GM12878 (cell line): ENCODE measurements around the gene TMCO6. TPM values are rescaled to one million over a fixed set of nuclear protein-coding genes. Genes with fewer than 3 reads are reported as not detected.
"Not testable (repeated sequence)": the region's sequence is repeated elsewhere in the genome, so short reads cannot be mapped to it uniquely, and the experiment has no call there.

Experiments used
- ATAC-seq: fragments of 200-7000 bp; cut with Tn5 transposase; 3 replicates; pipeline ENCODE4 v1.9.1; 2020; ENCODE audit warnings: mild to moderate bottlenecking, moderate library complexity
- BruUV-seq: library from RNA; stranded (reverse); fragments of 400-500 nt; replicated peaks from 2 replicates; lab custom pipeline; 2021; lab: Mats Ljungman, UMichigan
- CTCF ChIA-PET: fragments of 300-600 bp; sonication (Branson Sonifier 250); formaldehyde crosslinking; extraction: SDS; loops from one replicate; lab custom pipeline; 2021; ENCODE audit warnings: inconsistent platforms; lab: Yijun Ruan, JAX
- POLR2A ChIA-PET: fragments of 350-600 bp; formaldehyde crosslinking; extraction: SDS; loops from one replicate; lab custom pipeline; 2021; ENCODE audit warnings: inconsistent platforms; lab: Charles Lee
- RAD21 ChIA-PET: fragments of 300-600 bp; sonication (Branson Sonifier 250); formaldehyde crosslinking; loops from one replicate; lab custom pipeline; 2023; ENCODE audit warnings: antibody characterized with exemption; ENCODE audit not compliant: unreplicated experiment; lab: Charles Lee
- SMC1A ChIA-PET: fragments of 300-600 bp; sonication (Branson Sonifier 250); formaldehyde crosslinking; loops from one replicate; lab custom pipeline; 2023; ENCODE audit not compliant: unreplicated experiment, uncharacterized antibody; lab: Charles Lee
- DNase-seq: peaks from one replicate; pipeline ENCODE4 v3.0.0-alpha.2; 2011; ENCODE audit warnings: low read depth, low spot score
- FAIRE-seq: peaks from 3 replicates; lab custom pipeline; 2011; peaks lifted over from hg19 to GRCh38; lab: Jason Lieb, UNC
- H2AFZ ChIP-seq: 2 replicates; pipeline ENCODE4 v1.6.0; 2011; ENCODE audit warnings: low read depth, low read length, control low read depth; ENCODE audit not compliant: control insufficient read depth
- H3K27ac ChIP-seq: 2 replicates; pipeline ENCODE4 v1.5.1; 2011; ENCODE audit warnings: control low read depth; ENCODE audit not compliant: control insufficient read depth, insufficient read depth
- H3K27me3 ChIP-seq, 2 experiments: replicated peaks in 1 of 2; 2 replicates each; pipeline versions ENCODE4 v1.6.0 to v1.6.1; 2011; ENCODE audit warnings: low read length in 1 of 2; ENCODE audit not compliant: control insufficient read depth in 2 of 2, insufficient read depth in 2 of 2
- H3K36me3 ChIP-seq, 2 experiments: 2 replicates each; pipeline ENCODE4 v1.5.1; 2011; ENCODE audit warnings: low read length in 1 of 2; ENCODE audit not compliant: control insufficient read depth in 2 of 2, insufficient read depth in 2 of 2
- H3K4me1 ChIP-seq: 2 replicates; pipeline ENCODE4 v1.6.1; 2011; ENCODE audit warnings: mild to moderate bottlenecking, low read length, moderate library complexity, mixed read lengths; ENCODE audit not compliant: control insufficient read depth, insufficient read depth
- H3K4me2 ChIP-seq: 2 replicates; pipeline ENCODE4 v1.6.0; 2011; ENCODE audit warnings: control low read depth; ENCODE audit not compliant: control insufficient read depth, insufficient read depth
- H3K4me3 ChIP-seq: fragments of 200-600 bp; sonication (generic); 2 replicates; pipeline ENCODE4 v1.5.1; 2016
- H3K79me2 ChIP-seq: 2 replicates; pipeline ENCODE4 v1.6.0; 2011; ENCODE audit warnings: low read length; ENCODE audit not compliant: control insufficient read depth, insufficient read depth
- H3K9ac ChIP-seq: 2 replicates; pipeline ENCODE4 v1.8.0; 2011; ENCODE audit warnings: low read length, control low read depth, mixed read lengths; ENCODE audit not compliant: control insufficient read depth, insufficient read depth
- H3K9me3 ChIP-seq: replicated peaks from 3 replicates; pipeline ENCODE4 v1.5.1; 2011; ENCODE audit warnings: mild to moderate bottlenecking, low read length; ENCODE audit not compliant: control insufficient read depth, insufficient read depth
- H4K20me1 ChIP-seq: 2 replicates; pipeline ENCODE4 v1.6.0; 2011; ENCODE audit not compliant: control insufficient read depth, insufficient read depth
- BMI1 ChIP-seq: fragments of 450-650 bp; IDR thresholded peaks from 2 replicates; pipeline ENCODE4 v1.6.1; 2016; ENCODE audit warnings: mild to moderate bottlenecking, moderate library complexity, borderline replicate concordance
- CHD1 ChIP-seq: IDR thresholded peaks from 2 replicates; pipeline ENCODE4 v1.6.1; 2012; ENCODE audit warnings: low read depth, low read length, improper control_type of control experiment
- CREB1 ChIP-seq: IDR thresholded peaks from 2 replicates; pipeline ENCODE4 v1.6.1; 2012; ENCODE audit warnings: low read depth, mild to moderate bottlenecking, inconsistent platforms
- GABPA ChIP-seq: IDR thresholded peaks from 2 replicates; pipeline ENCODE4 v1.6.1; 2014; ENCODE audit warnings: antibody characterized with exemption, low read depth, mild to moderate bottlenecking, inconsistent platforms
- MEF2B ChIP-seq: fragments of 450-650 bp; IDR thresholded peaks from 2 replicates; pipeline ENCODE4 v1.6.1; 2018; ENCODE audit warnings: mild to moderate bottlenecking, moderate library complexity; ENCODE audit not compliant: partially characterized antibody, poor library complexity, severe bottlenecking
- NBN ChIP-seq: fragments of 450-650 bp; IDR thresholded peaks from 2 replicates; pipeline ENCODE4 v1.6.1; 2016
- POLR2A ChIP-seq: IDR thresholded peaks from 2 replicates; pipeline ENCODE4 v1.6.1; 2011; ENCODE audit warnings: low read depth, mild to moderate bottlenecking, low read length
- SIN3A ChIP-seq: IDR thresholded peaks from 2 replicates; pipeline ENCODE4 v1.6.1; 2012; ENCODE audit warnings: low read depth, low read length, improper control_type of control experiment
- SMARCA5 ChIP-seq: fragments of 450-650 bp; IDR thresholded peaks from 2 replicates; pipeline ENCODE4 v1.6.1; 2017; ENCODE audit warnings: mild to moderate bottlenecking
- STAT3 ChIP-seq: IDR thresholded peaks from 2 replicates; pipeline ENCODE4 v1.6.1; 2011; ENCODE audit warnings: low read depth, low read length, improper control_type of control experiment
- TBL1XR1 ChIP-seq: IDR thresholded peaks from 2 replicates; pipeline ENCODE4 v1.6.1; 2012; ENCODE audit warnings: low read depth, low read length, improper control_type of control experiment
- YY1 ChIP-seq: IDR thresholded peaks from 2 replicates; pipeline ENCODE4 v1.6.1; 2011; ENCODE audit warnings: low read depth, mild to moderate bottlenecking, low read length
- WGBS: methylation state at CpG from one replicate; pipeline ENCODE4 v1.1.6; 2016; ENCODE audit warnings: low lambda C conversion rate; ENCODE audit not compliant: insufficient replicate concordance, insufficient coverage; ENCODE audit errors: missing lambda C conversion rate; 5-methylcytosine and 5-hydroxymethylcytosine counted together
- in situ Hi-C: fragments of 300-500 bp; cut with MboI; formaldehyde crosslinking; loops from 9 replicates; pipeline ENCODE4 v1.14.3; 2018; ENCODE audit warnings: mixed read lengths
- intact Hi-C: fragments of 100-400 bp; cut with micrococcal nuclease; formaldehyde crosslinking; loops from one replicate; pipeline ENCODE4 v1.14.2; 2022; ENCODE audit not compliant: unreplicated experiment
- polyA plus RNA-seq, 11 experiments: library from polyadenylated mRNA; depleted of rRNA in 4 of 11; unstranded in 6 of 11; stranded (reverse) in 5 of 11; fragments of >200 nt; fragmentation: Nextera tagmentation in 4 of 11; fragmentation: Illumina TruSeq in 1 of 11; extraction: Ambion mirVana in 4 of 11; extraction: Trizol in 1 of 11; gene quantifications; 1 replicate in 1 of 11; 2 replicates in 10 of 11; pipeline versions ENCODE4 v1.2.1 to v1.2.3, GENCODE V29; 2011 to 2016; ENCODE audit warnings: inconsistent platforms in 2 of 11, missing spikeins in 2 of 11, low read depth in 1 of 11
- total RNA-seq, 4 experiments: library from RNA; depleted of rRNA in 3 of 4; stranded (reverse); fragments of >200 nt in 3 of 4; fragmentation: Illumina TruSeq in 1 of 4; extraction: Trizol in 1 of 4; gene quantifications; 2 replicates each; pipeline versions ENCODE4 v1.2.1 to v1.2.3, GENCODE V29; 2013 to 2021
- TF ChIP-seq, protein P1 (sequence below): fragments of 450-650 bp; IDR thresholded peaks from 2 replicates; pipeline ENCODE4 v1.6.1; 2016; ENCODE audit warnings: mild to moderate bottlenecking, moderate library complexity, borderline replicate concordance

Gene TMCO6
- total and polyA plus RNA-seq, 10 of the 15 experiments (the other 5 are each of a cell fraction or from before 2014, with no cell fraction given), result 4.1 to 21.6 (median 11.7) TPM

DNA sequence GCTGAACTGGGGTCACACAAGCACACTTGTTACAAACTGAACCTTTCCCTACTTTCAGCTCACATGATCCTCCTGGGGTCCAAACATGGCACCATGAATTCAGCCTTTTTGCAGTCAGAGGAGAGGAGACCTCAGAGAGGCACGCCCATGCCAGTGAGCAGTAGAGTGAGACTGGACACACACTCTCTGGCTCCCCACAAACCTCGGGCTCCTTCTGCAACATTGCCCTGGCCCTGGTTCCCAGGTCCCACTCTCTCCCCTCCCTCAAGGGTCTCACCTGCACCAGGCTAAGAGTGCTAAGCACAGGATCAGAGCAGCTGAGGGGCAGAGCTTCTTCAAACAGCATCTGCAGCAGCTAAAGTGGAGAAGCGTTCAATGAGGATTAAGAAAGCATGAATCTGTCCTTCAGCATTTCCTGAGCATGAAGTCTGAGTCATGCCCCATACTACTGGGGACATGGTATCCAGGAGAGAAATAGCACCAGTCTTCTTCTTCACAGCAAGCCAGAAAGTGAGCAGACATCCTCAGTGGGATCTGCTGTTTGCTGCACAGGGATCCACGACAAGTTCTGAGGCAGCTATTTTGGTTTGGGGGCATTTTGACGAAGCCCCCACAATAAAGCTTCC is 47.4 kb upstream of the TMCO6 start:
- CTCF ChIA-PET, result no interaction called here
- no peak overlapping the region for H3K9ac ChIP-seq
- POLR2A ChIA-PET, result interaction anchor here (0.6 kb wide), 1 partner anchor 551 kb away, joined by 5 read pairs; no protein-coding TSS in a partner anchor
- H3K4me2 ChIP-seq, result no peak overlapping the region
- H3K79me2 ChIP-seq, result no peaks in the 10 kb centered on the region
- H4K20me1 ChIP-seq, result no peaks in the 10 kb centered on the region
- TF ChIP-seq MEF2B (no peak), CREB1 (no peak), YY1 (no peak), NBN (no peak), SMARCA5 (no peak), STAT3 (no peak), GABPA (no peak), POLR2A (no peak), BMI1 (no peak), TBL1XR1 (no peak), CHD1 (no peak), SIN3A (no peak)
- TF ChIP-seq, protein P1, sequence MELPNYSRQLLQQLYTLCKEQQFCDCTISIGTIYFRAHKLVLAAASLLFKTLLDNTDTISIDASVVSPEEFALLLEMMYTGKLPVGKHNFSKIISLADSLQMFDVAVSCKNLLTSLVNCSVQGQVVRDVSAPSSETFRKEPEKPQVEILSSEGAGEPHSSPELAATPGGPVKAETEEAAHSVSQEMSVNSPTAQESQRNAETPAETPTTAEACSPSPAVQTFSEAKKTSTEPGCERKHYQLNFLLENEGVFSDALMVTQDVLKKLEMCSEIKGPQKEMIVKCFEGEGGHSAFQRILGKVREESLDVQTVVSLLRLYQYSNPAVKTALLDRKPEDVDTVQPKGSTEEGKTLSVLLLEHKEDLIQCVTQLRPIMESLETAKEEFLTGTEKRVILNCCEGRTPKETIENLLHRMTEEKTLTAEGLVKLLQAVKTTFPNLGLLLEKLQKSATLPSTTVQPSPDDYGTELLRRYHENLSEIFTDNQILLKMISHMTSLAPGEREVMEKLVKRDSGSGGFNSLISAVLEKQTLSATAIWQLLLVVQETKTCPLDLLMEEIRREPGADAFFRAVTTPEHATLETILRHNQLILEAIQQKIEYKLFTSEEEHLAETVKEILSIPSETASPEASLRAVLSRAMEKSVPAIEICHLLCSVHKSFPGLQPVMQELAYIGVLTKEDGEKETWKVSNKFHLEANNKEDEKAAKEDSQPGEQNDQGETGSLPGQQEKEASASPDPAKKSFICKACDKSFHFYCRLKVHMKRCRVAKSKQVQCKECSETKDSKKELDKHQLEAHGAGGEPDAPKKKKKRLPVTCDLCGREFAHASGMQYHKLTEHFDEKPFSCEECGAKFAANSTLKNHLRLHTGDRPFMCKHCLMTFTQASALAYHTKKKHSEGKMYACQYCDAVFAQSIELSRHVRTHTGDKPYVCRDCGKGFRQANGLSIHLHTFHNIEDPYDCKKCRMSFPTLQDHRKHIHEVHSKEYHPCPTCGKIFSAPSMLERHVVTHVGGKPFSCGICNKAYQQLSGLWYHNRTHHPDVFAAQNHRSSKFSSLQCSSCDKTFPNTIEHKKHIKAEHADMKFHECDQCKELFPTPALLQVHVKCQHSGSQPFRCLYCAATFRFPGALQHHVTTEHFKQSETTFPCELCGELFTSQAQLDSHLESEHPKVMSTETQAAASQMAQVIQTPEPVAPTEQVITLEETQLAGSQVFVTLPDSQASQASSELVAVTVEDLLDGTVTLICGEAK, result no peak
- no peaks in the 10 kb centered on the region for H3K4me1 ChIP-seq
- H3K9me3 ChIP-seq, result no peaks in the 10 kb centered on the region
- in situ Hi-C loops, result no loop called here
- RAD21 ChIA-PET, result no interaction called here
- DNase-seq (no peak), FAIRE-seq (no peak), ATAC-seq (peak; percentile 18; the same call in 1 of the 3 replicates)
- H3K27me3 ChIP-seq, result no peaks in the 10 kb centered on the region
- no peak overlapping the region for H3K27ac ChIP-seq
- H3K4me3 ChIP-seq, result no peak overlapping the region
- no peak overlapping the region for H2AFZ ChIP-seq
- BruUV-seq, result no TSS peak
- intact Hi-C loops, result no loop called here
- 1% methylated on average over 5 of the region's 5 CpGs for WGBS
- no peaks in the 10 kb centered on the region for H3K36me3 ChIP-seq
- SMC1A ChIA-PET, result interaction anchor here (0.5 kb wide), 2 partner anchors 59 to 215 kb away, joined by 3 read pairs; no protein-coding TSS in a partner anchor

DNA sequence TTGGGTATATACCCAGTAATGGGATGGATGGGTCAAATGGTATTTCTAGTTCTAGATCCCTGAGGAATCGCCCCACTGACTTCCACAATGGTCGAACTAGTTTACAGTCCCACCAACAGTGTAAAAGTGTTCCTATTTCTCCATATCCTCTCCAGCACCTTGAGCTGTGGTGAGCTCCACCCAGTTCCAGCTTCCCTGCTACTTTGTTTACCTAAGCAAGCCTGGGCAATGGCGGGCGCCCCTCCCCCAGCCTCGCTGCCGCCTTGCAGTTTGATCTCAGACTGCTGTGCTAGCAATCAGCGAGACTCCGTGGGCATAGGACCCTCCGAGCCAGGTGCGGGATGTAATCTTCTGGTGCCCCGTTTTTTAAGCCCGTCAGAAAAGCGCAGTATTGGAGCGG is 46.2 kb upstream of the TMCO6 start:
- H3K9ac ChIP-seq, RAD21 ChIA-PET, H4K20me1 ChIP-seq, H2AFZ ChIP-seq, H3K79me2 ChIP-seq, POLR2A ChIA-PET, CTCF ChIA-PET, in situ Hi-C loops, H3K4me2 ChIP-seq, H3K36me3 ChIP-seq, H3K9me3 ChIP-seq, DNase-seq, ATAC-seq, BruUV-seq, H3K27me3 ChIP-seq, intact Hi-C loops, H3K27ac ChIP-seq, H3K4me3 ChIP-seq, H3K4me1 ChIP-seq, FAIRE-seq, SMC1A ChIA-PET: not testable (repeated sequence)
- 62% methylated on average over 12 of the region's 14 CpGs for WGBS
